ENCODE results near the gene SEC14L6.
"Not testable (repeated sequence)": the region's sequence is repeated elsewhere in the genome, so short reads cannot be mapped to it uniquely, and the experiment has no call there.

The SEC14L6 gene

GRCh38 chr22:30546616-30547015, at the start of gene SEC14L6:
SEC14L6 (minus strand) TSS chr22:30546741; CDS start chr22:30546682, 59 bp downstream.
- DNase-seq (ENCODE audit: low spot score): no peak

- DNase-seq (ENCODE audit: low spot score): no peak
Measured at GRCh38 chr22:30596199-30596598, 49.7 kb upstream of the SEC14L6 start.

GRCh38 chr22:30592360-30592713, 45.8 kb upstream of the SEC14L6 start:
- DNase-seq (ENCODE audit: low spot score): not testable (repeated sequence)

GRCh38 chr22:30591588-30592359, 45.2 kb upstream of the SEC14L6 start, which contains the start of gene PES1:
PES1 (minus strand) TSS chr22:30591910; CDS start chr22:30591833, 77 bp downstream.
- DNase-seq (ENCODE audit: low spot score): peak; percentile 97

- DNase-seq (ENCODE audit: low spot score): no peak
Measured at GRCh38 chr22:30591191-30591587, 44.6 kb upstream of the SEC14L6 start.

GRCh38 chr22:30586414-30586813, 39.9 kb upstream of the SEC14L6 start:
- no peak for DNase-seq (ENCODE audit: low spot score)

GRCh38 chr22:30584441-30584840, 37.9 kb upstream of the SEC14L6 start:
- DNase-seq (ENCODE audit: low spot score): no peak

- DNase-seq (ENCODE audit: low spot score): no peak
Measured at GRCh38 chr22:30582788-30583545, 36.4 kb upstream of the SEC14L6 start.

- DNase-seq (ENCODE audit: low spot score): no peak
Measured at GRCh38 chr22:30582051-30582450, 35.5 kb upstream of the SEC14L6 start.

GRCh38 chr22:30580896-30581295, 34.4 kb upstream of the SEC14L6 start:
- DNase-seq (ENCODE audit: low spot score): no peak

- no peak for DNase-seq (ENCODE audit: low spot score)
Measured at GRCh38 chr22:30578481-30578880, 31.9 kb upstream of the SEC14L6 start.

- DNase-seq (ENCODE audit: low spot score): no peak
Measured at GRCh38 chr22:30575859-30576258, 29.3 kb upstream of the SEC14L6 start.

GRCh38 chr22:30574997-30575671, 28.6 kb upstream of the SEC14L6 start:
- peak; percentile 93 for DNase-seq (ENCODE audit: low spot score)

- no peak for DNase-seq (ENCODE audit: low spot score)
Measured at GRCh38 chr22:30574095-30574981, 27.8 kb upstream of the SEC14L6 start, which contains the start of gene GAL3ST1. GAL3ST1 (minus strand) TSS chr22:30574665; CDS start chr22:30557392, 17,273 bp downstream.

- DNase-seq (ENCODE audit: low spot score): no peak
Measured at GRCh38 chr22:30573594-30574094, 27.1 kb upstream of the SEC14L6 start.

GRCh38 chr22:30572840-30573593, 26.5 kb upstream of the SEC14L6 start:
- no peak for DNase-seq (ENCODE audit: low spot score)

- no peak for DNase-seq (ENCODE audit: low spot score)
Measured at GRCh38 chr22:30572210-30572609, 25.7 kb upstream of the SEC14L6 start.

GRCh38 chr22:30569674-30570202, 23.2 kb upstream of the SEC14L6 start:
- no peak for DNase-seq (ENCODE audit: low spot score)

- DNase-seq (ENCODE audit: low spot score): no peak
Measured at GRCh38 chr22:30568137-30568805, 21.7 kb upstream of the SEC14L6 start.

GRCh38 chr22:30567277-30567676, 20.7 kb upstream of the SEC14L6 start:
- not testable (repeated sequence) for DNase-seq (ENCODE audit: low spot score)

All from hepatic stellate cell (primary cell).